Activated naive CD4-positive, alpha-beta T cell treated with anti-CD3 and anti-CD28 coated beads, Interleukin-2, amount 50 U/mL, for 72 hours (primary cell): ENCODE results near the gene IRF7. TPM values are rescaled to one million over a fixed set of nuclear protein-coding genes. Genes with fewer than 3 reads are reported as not detected.
A peak's percentile ranks its signal among the peaks of the same experiment; 100 is the strongest.

Source experiments
- ATAC-seq, 2 donors: fragments of 150-1000 bp; cut with Tn5 transposase; 2 replicates each; pipeline ENCODE4 v1.10.0; 2021; ENCODE audit warnings: mild to moderate bottlenecking in 2 of 2, moderate library complexity in 2 of 2
- DNase-seq, 2 donors: peaks; one replicate each; pipeline ENCODE4 v3.0.0; 2021 to 2022; ENCODE audit warnings: low spot score in 2 of 2
- H3K27ac Mint-ChIP-seq, 2 donors: one replicate each; pipeline ENCODE4 v1.8.0; 2022; ENCODE audit warnings: mild to moderate bottlenecking in 2 of 2, mixed read lengths in 2 of 2
- H3K36me3 Mint-ChIP-seq, 2 donors: one replicate each; pipeline ENCODE4 v1.8.0; 2022; ENCODE audit warnings: mixed read lengths in 2 of 2
- H3K9me3 Mint-ChIP-seq, 2 donors: one replicate each; pipeline ENCODE4 v1.8.0; 2022; ENCODE audit warnings: mixed read lengths in 2 of 2
- total RNA-seq, 2 donors: library from RNA; stranded (reverse); gene quantifications; one replicate each; pipeline ENCODE4 v1.2.3, GENCODE V29; 2022

IRF7 gene
- total RNA-seq, 2 donors from 2014 or later: 25.3 to 104 TPM

DNA sequence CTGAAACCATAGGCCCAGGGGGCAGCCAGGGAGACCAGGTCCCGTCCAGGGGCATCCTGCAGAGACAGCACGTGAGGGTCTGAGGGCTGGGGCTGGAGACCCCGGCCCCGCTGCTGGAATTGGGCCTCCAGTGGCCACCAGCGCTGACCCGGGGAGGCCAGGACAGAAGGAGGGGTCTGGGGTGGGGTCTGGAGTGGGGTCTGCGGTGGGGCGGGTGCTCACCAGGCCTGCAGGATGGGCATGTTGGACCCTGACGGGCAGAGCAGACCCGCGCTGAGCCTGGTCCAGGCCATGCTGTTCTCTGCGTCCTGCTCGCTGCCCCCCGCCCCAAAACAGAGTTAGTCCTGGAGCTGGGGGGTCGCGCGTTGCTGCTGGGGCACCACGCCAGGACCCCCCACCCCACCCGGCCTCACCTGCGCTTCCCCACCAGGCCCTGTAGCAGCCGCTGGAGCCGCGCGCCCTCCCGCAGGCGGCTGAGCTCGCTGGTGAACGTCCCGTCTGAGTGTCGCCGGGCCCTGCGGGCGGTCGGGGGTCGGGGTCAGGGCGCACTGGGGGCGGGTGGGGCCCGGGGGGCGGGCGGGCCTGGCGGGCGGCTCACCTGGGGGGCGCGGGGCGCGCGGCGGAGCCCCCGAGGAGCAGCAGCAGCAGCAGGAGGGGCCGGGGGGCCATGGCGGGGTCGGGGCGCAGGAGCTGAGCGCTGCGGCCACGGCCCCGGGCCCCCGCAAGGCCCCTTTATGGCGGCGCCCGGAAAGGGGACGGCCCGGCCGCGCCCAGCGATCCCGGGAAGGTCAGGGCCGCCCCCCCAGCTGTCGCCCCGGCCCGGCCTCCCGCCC is 10.9 kb upstream of the IRF7 start, which contains the start of gene SCT:
Gene SCT (minus strand): TSS at position 707 of the 833 bp plus-strand sequence. CDS start 38 bp downstream, at position 669.
- H3K27ac Mint-ChIP-seq: peak within 1 kb of the TSS in 1 of 2 donors; percentile 83
- DNase-seq: no peak
- no peak for ATAC-seq
- H3K36me3 Mint-ChIP-seq: peaks cover 10 to 12% of the 10 kb centered on the region in 2 donors
- H3K9me3 Mint-ChIP-seq: no peaks in the 10 kb centered on the region

DNA sequence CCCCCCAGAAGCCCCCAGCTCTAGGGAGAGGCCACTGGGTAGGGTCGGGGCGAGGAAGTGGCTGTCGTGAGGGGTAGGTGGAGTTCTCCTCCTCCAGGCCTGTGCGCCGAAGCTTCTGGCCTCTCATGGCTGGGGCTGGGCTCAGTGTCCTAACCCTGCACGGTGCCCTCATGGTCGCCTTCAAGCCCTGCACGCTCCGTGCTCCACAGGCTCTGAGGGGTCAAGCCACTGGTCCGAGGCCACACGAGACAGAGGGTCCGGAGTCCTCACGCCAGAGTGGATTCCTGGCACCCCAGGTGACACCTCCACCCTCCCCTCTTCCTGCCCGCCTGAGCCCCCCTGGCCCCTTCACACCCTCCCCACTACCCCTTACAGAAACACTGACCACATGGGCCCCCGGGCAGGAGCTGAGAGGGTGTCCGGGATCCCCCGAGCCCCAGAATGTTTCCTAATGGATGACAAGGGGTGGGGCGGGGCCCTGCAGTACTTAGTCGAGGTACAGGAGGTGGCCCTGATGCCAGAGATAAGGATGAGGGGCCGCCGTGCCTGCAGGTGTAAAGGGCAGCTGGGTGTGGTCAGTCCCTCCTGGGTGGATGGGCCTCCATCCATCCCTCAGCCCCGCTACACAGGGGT is 10.0 kb upstream of the IRF7 start:
- Mint-ChIP-seq H3K36me3 (peaks cover 10 to 12% of the 10 kb centered on the region in 2 donors), H3K9me3 (no peaks in the 10 kb centered on the region), H3K27ac (no peak overlapping the region)
- peak in 1 of 2 donors; percentile 5 for ATAC-seq
- DNase-seq: no peak

DNA sequence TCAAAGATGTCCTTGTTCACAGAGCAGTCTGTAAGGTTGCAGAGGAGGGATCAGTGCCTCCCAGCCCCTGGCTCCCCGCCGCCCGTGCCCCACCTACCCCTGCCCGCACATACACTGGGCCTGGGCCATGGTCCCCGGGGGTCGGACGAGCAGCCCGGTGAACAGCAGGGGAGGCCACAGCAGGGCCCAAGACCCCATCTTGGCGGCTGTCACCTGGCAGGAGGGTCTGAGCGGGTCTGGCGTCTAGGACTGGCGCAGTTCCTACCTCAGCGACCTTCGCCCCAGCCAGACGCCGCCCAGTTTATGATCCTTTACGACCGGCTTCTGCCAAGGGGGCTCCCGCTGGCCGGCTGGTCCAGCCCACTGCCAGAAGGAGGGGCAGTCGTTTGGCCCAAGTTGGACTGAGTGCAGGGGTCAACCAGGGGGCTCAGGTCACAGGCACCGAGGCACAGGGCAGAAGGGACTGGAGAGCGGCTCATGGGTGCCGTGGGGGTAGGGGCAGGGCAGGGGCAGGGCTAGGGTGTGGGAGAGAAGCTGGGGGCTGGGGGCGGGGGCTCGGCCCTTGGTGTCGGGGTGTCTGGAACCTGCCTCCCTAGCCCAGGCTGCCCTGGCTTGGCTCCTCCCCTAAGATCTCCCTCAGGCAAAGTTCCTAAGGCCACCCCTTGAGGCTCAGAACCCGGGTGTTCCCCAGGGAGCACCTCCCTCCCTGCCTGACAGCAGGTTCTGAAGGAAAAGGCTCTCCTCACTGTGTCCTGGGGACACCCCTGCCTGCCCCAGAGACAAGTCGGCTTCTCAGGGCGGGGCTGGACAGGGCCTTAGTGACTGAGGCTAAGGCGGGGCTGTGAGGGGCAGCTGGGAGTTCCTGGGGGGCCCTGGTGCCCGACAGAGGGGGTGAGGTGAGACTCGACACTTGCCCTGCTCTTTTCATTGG is 9.2 kb upstream of the IRF7 start, which contains the start of gene CDHR5:
Gene CDHR5 (minus strand): TSS at position 251 of the 931 bp plus-strand sequence. CDS start 53 bp downstream, at position 198.
- peak in 1 of 2 donors; percentile 7 for ATAC-seq

DNA sequence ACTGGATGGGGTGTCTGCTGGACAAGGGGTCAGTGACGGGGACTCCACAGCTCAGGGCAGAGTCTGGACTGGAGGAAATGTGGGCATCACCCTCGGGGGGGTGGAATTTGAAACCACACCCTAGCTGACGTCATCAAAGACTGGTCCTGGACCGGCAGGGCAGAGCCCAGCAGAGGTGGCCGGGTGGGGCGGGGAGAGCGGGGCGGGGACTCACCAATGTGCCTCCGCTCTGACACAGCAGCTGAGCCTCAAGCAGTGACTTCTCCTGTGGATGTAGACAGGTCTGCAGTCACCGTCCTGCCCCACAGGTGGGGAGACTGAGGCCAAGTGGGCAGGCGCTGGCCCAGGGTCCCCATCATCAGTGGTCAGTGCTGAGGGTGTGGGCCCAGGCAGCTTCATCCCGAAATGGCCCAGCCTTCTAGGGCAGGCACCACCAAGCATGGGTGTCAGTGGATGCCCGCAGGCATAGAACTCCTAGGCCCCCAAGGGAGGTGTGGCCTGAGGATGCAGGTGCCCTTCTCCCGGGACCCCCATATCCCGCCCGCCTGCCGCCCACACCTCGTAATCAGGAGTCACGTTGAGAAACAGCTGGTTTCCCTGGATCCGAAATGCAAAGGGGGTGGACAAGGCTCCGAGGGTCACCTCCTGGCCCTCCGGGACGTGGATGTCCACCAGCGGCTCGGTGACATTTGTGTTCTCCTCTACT is 8.4 kb upstream of the IRF7 start:
- DNase-seq (no peak), ATAC-seq (no peak)
- no peak overlapping the region for H3K27ac Mint-ChIP-seq
- no peaks in the 10 kb centered on the region for H3K9me3 Mint-ChIP-seq
- H3K36me3 Mint-ChIP-seq: peaks cover 10 to 12% of the 10 kb centered on the region in 2 donors

More for the DNA sequence above, 9.2 kb upstream of the IRF7 start, which contains the start of gene CDHR5:
- no peak for DNase-seq
- H3K36me3 Mint-ChIP-seq: peaks cover 10 to 12% of the 10 kb centered on the region in 2 donors
- H3K9me3 Mint-ChIP-seq: no peaks in the 10 kb centered on the region
- no peak within 1 kb of the TSS for H3K27ac Mint-ChIP-seq

DNA sequence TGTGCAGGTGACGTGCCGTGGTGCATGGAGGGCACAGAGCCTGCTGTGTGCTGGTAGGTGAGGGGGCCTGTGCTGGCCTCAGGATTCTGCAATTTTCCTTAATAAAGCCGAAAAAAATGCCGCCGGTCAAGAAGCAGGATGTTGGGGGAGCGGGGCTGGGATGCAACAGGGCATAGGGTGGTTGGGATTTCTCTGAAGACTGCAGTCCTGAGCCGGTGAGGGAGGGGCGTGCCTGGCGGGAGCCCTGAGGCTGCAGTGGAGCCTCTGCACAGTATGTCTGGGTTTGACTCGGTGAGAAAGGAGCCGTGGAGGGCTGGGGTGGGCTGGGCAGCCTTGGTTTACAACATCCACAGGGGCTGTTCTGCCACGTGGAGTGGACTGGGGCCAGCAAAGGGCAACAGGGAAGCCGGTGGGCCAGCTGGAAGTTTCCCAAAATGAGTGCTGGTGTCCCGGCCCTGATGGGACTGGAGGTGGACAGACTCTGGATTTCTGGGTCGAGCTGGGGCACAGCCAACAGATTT is 7.7 kb upstream of the IRF7 start:
- no peak for DNase-seq
- Mint-ChIP-seq H3K27ac (peak overlapping the region in 1 of 2 donors; percentile 82), H3K9me3 (no peaks in the 10 kb centered on the region), H3K36me3 (peaks cover 8 to 10% of the 10 kb centered on the region in 2 donors)
- ATAC-seq: no peak

DNA sequence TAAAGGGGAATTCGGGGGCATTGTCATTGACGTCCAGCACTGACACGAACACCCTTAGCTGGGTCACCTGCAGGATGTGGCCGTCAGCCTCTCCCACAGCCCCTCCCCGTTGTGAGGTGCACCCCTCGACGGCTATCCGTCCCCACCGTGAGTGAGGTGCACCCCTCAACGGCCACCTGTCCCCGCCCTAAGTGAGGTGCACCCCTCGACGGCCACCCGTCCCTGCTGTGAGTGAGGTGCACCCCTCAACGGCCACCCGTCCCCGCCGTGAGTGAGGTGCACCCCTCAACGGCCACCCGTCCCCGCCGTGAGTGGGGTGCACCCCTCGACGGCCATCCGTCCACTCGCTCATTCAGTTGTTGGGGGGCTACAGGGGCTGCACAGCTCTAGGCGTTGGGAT is 6.1 kb upstream of the IRF7 start:
- ATAC-seq: no peak
- Mint-ChIP-seq H3K27ac (no peak overlapping the region), H3K9me3 (no peaks in the 10 kb centered on the region), H3K36me3 (no peaks in the 10 kb centered on the region)
- DNase-seq: no peak

DNA sequence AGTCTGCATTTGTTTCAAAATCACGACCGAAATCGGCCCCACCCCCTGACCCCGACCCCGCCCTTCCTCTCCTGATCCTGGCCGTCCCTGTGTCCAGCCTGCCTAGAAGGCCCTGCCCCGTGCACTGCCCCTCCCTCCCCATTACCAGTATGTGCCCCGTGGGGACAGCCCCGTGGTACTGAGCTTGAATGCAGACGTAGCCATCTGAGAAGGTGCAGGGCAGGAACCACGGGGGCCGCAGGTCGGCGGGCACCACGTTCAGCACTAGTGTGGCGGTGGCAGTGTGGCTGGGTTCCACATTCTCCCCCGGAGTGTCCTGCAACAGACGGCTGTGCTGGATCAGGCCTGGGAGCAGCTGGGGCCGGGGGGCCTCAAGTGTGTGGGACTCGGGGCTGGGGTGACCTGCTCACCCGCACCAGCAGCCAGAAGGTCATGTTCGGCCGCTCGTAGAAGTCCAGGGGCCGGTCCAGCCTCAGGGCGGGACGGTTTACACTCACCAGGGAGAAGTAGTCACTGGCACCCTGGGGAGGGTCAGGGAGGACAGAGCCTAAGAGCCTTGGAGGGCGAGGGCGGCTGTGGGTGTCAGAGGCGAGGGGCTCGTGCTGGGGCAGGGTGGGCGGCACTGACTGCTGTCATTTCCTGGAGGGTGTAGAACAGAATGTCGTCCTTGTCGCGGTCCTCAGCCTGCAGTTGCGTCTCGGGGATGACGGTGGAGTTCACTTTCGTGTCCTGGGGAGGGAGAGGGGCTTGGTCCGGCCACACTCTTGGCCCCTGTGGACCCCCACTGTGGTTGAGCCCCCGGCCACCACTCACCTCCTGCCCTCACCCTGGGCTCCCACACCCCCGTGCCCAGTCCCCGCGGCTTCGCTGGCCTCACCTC is 5.4 kb upstream of the IRF7 start:
- DNase-seq: no peak
- H3K9me3 Mint-ChIP-seq: no peaks in the 10 kb centered on the region
- no peak overlapping the region for H3K27ac Mint-ChIP-seq
- no peak for ATAC-seq
- no peaks in the 10 kb centered on the region for H3K36me3 Mint-ChIP-seq

DNA sequence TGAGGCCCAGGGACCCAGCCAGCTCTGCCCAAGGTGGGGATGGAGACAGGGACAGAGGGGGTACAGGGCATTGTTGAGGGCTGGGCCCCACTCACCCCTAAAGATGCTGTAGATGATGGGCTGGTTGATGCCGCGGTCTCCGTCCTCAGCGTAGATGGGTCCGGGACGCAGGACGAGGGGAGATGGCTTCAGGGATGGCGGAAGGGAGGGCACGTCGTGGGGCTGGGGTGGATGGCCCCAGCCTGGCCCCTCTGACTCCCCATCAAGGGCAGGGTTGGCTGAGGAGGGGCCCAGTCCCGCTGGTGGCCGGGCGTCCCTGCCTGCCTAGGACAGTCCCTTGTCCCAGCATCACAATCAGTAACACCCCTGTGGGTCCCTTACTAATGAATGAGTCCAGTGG is 4.5 kb upstream of the IRF7 start:
- no peak for ATAC-seq
- H3K36me3 Mint-ChIP-seq: no peaks in the 10 kb centered on the region
- H3K27ac Mint-ChIP-seq: no peak overlapping the region
- no peak for DNase-seq
- H3K9me3 Mint-ChIP-seq: no peaks in the 10 kb centered on the region

DNA sequence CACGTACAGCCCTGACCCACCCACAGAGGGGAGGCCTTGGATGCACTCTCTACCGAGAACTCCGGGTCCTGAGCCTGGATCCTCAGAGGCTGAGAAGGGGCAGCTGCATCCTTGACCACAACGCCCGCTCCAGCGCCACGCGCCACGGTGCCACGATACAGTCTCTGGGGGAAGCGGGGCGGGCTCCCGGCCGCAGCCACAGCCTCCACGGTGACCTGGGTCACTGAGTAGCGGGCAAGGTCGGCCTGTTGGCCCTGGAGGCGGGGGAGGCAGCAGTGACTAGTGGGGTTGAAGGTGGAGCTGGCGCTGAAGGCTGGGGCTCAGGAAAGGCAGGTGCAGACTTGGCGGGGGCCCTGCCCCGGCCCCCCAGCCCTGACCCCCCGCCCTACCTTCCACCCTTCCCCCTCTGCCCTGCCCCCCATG is 3.9 kb upstream of the IRF7 start:
- peaks cover 0 to 1% of the 10 kb centered on the region in 2 donors for H3K36me3 Mint-ChIP-seq
- no peaks in the 10 kb centered on the region for H3K9me3 Mint-ChIP-seq
- no peak for ATAC-seq
- no peak overlapping the region for H3K27ac Mint-ChIP-seq
- DNase-seq: no peak

DNA sequence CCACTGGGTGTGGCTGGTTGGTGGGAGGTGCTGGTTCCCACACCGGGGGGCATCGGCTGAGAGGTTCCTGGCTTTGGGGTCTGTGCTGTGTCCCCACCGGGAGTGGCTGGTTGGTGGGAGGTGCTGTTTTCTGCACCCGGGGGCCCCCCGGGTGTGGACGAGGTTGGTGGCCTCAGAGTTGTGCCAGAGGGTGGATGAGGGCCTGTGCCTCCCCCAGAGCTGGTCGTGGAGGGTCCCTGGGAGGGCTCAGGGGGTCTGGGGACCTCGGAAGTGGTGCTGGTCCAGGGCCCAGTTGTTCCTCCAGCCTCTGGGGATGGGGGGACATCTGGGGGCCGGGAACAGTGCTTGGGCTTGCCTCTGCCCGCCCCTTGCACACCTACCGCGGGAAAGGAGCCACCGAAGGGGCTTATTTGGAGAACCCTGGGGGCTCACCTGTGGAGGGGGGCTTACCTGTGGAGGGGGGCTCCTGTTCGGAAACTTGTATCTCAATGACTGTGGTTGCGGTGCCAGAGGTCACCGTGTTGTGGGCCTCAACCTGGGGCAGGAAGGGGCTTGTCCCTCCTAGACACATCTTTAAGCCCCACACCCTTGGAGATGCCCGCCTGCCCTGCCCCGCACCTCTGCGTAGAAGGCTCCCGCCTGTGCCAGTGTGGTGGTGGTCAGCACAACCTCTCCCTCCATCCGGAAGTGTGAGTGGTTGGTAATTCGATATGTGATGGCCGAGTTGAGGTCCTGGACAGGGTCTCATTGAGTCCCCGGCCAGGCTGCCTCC is 3.3 kb upstream of the IRF7 start:
- no peak for DNase-seq
- Mint-ChIP-seq H3K9me3 (no peaks in the 10 kb centered on the region), H3K36me3 (peaks cover 0 to 7% of the 10 kb centered on the region in 2 donors), H3K27ac (no peak overlapping the region)
- ATAC-seq: no peak

DNA sequence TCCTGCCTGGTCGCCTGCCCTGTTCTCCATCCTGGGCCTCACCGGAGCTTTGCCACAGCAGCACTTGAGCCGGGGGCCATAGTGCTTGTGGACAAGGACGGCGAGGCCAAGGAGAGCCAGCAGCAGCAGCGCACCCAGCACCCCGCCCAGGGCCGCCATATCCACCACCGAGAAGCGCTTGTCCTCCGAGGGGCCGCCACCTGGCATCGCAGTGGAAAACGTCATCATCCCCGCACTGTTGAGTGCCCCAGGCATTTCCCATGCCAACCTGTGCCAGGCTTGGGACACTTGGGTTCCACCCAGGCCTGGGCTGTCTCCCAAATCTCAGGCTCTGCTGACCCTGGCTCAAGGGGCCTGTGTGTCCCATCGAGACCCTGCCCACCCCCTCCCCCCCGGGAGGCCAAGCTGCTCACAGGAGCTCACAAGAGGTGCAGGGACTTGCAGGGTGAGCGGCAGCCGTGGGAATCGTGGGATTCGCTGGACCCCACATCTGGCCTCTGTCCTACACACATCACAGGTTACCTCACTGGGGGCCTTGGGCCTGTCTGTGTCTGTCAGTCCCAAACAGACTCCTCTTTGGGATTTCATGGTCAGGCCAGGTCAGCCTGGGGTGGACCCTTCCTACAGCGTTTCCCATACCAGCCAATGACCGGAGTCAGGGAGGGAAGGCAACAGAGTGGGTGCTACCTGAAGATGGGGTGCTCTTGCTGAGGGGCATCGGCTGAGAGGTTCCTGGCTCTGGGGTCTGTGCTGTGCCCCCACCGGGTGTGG is 2.3 kb upstream of the IRF7 start:
- H3K27ac Mint-ChIP-seq: peak overlapping the region in 1 of 2 donors; percentile 29

DNA sequence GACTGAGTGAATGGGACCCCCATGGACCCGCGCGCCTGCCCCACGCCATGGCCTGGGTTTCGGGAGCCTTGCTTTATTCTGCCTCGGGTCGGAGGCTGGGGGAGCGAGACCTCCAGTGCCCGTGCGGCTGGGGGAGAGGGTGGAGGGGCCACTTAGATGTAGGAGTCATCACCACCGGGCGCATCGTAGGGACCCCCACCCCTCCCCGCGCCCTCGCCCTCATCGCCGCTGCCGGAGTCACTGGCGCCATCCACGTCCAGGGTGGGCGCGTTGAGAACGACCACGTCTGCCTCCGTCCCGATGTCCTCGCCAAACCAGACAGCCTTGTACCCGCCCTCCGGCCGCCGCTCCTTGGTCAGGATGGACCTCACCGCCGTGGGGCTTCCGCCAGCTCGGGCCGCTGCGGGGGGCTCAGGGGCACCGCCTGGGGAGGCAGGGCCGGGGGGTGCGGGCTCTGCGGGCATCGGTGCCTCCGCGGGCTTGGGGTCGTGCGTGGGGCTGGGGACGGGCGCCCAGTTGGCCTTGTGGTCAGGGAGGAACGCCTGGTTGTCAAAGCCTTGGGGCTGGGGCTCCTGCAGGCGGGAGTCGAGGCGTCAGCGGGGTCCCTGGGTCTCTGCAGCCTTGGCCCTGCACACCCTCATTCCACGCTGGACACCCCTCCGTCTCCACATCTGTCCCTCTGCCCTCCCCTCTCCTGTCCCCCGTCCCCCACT is 1.6 kb upstream of the IRF7 start:
- peak overlapping the region in 1 of 2 donors; percentile 87 for H3K27ac Mint-ChIP-seq
- DNase-seq (no peak), ATAC-seq (no peak)
- no peaks in the 10 kb centered on the region for H3K9me3 Mint-ChIP-seq
- peaks cover 0 to 8% of the 10 kb centered on the region in 2 donors for H3K36me3 Mint-ChIP-seq

More for the DNA sequence above, 2.3 kb upstream of the IRF7 start:
- no peak for ATAC-seq
- Mint-ChIP-seq H3K36me3 (peaks cover 0 to 8% of the 10 kb centered on the region in 2 donors), H3K9me3 (no peaks in the 10 kb centered on the region)
- DNase-seq: no peak
